Activated T-cell treated with anti-CD3 and anti-CD28 coated beads, Interleukin-2, amount 50 U/mL, for 48 hours (primary cell): ENCODE measurements around the gene HES7.

ENCODE experiments used
- DNase-seq, 2 experiments: peaks; one replicate each; pipeline ENCODE4 v3.0.0-alpha.2; 2020

HES7 gene

DNA sequence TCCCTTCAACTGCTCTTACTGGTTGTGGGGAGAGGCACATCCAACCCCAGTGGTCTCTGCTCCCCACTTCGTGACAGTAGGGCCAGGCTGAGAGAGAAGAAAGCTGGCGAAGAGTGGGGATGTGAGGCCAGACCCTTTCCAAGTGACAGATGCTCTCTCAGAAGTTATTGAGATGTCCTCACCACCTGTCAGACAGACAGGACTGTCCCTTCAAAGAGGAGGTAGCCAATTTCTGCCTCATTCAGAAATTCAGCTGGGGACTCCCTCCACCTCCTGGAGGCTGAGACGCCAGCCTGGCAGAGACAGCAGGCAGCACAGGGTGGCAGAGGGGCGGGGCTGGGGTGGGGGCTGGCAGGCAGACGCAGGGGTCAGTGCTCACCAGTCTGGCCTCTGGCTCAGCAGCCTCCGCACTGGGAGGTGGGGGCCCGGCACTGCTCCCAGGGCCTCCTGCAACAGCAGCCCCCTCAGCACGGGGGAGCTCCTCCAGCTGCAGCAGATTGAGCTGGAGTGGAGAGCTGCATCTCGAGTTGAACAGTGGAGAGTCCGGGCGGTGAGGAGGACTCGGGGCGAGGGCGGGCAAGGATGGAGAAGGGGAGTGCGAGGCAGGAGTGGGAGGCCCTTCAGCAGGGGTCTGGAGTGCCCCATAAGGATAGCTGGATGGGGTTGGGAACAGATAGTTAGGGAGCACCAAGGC is 19.1 kb upstream of the HES7 start:
- DNase-seq, result no peak

DNA sequence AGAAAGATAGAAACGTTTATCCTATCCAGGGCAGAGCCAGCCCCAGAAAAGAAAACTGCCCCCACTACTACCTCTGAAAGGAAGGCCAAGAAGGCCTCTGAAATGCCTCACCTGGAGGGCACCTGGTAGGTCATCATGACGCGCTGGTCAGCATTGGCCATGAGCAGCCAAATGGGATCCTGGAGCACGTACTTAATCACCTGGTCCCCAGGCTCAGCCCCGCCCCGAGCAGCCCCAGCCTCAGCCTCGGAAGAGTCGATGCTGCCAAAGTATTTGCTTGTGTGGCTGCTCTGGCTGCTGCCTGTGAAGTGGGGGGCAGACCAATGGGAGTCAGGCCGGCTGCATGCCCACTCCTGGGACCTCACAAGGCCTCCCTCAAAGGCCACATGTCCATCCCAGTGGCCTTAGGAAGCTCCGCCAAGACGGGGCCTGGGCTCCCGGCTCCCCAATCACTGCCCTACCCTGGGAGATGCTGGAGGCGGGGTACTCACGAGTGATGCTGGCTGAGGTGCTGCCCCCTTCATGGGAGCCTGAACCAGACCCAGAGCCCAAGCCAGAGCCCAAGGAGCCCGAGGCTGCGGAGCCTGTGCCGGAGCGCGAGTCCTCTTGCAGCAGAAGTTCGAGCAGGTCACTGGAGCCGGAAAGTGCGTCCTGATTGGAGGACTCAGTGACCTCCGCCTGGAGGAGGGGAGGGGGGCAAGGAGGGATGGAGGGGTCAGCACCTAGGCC is 18.4 kb upstream of the HES7 start:
- DNase-seq, result no peak

DNA sequence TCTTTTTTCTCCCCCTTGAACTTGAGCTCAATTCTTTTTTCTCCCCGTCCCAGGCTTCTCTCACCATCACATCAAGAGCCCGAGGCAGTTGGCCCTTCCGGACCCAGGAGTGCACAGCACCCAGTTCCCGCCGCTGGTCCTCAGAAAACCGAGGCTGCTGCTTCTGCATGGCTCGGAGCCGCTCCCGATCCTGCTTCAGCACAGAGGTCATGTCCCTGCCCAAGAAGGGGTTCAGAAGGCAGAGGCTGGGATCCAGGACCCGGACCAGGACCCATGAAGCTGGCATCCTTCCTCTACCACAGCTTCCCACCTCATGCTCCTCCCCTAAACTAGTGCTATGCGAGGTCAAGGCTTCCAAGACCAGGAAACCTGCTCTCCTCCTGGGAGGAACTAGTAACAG is 17.8 kb upstream of the HES7 start:
- no peak for DNase-seq

DNA sequence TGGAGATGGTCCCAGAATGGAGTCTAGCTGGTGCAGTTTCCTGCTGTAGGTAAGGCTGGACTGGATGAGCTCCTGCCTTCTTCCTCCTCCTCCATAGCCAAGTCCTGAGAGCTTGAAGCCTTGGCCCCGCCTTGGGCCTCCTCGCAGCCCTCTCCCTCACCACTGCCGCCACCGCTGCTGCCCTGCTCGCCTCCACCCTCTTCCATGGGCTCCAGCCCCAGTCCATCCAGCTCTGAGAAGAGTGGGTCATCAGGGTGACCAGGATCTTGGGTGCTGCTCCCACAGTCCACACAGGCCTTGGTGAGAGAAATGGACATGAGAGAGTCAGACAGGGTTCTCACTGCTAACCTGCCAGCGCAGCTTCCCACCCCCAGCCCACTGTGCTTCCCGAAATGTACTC is 17.1 kb upstream of the HES7 start:
- no peak for DNase-seq

DNA sequence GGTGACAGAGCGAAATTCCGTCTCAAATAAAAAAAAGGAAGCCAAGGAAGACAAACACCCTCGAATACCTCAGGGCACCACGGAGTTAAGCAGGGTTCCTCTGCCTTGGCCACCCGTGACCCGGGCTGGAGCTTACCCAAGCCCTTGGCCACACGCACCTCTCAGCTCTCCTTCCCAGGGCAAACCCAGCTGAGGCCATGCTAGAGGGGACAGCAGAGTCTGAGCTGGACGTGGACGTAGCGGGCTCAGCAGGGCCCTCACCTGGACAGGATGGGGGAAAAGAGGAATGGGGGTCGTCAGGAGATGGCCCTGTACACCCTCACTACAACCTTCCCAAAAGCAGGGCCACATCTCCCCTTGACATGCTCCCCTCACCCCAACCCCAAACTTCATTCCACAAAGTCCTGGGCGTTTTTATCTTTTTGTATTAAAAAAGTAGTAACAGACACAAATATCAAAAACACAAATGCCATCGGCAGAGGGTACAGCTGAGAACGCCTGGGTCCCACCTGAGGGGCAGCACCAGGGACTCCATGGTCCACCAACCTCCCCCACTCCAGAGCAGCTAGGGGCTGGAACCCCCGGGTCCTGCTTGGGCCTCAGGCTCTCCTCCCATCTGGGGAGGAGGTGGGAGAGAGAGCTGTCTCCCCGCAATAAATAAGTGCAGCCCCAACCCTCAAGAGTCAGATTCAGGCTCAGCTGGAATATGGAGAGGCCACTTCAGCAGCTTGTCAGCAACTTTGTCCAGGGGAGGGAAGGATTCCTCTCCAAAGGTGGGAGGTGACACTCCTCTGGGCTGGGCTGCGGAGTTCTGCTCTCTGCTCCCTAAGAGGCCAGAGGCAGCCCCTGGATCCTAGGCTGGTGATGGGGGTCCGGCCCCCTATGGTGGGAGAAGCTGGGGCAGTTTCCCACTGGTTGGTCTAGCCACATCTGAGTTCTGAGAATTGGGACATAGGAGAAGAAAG is 16.4 kb upstream of the HES7 start:
- no peak for DNase-seq

DNA sequence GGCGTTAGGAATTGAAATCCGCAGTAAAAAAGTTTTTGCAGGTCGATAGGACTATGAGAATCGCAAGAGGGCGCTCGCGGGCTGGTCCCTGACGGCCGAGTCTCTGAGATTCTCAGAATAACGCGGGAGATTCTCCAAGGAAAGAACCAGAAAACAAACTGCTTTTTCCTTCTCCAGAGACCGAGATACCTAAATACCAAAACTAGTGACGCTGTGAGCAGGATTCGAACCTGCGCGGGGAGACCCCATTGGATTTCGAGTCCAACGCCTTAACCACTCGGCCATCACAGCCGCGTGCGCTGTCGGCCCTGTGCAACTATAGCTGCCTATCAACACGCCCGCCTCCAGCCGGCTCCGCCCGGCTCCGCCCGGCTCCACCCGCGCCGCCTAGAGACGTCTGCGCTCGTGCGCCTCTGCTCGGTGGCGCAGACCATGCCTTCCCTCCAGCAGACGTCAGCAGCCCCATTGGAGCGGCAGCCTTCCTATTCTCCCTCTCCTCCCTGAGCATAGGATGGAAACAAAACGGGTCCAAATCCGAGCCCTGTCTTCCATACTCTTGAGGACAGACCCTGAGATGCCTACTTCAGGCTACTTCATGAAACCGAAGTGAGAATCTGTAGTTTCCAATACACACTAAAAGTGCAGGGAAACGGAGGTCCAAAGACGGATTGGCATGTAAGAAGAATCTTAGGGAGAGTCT is 14.9 kb upstream of the HES7 start:
- DNase-seq, result peak; percentile 99

DNA sequence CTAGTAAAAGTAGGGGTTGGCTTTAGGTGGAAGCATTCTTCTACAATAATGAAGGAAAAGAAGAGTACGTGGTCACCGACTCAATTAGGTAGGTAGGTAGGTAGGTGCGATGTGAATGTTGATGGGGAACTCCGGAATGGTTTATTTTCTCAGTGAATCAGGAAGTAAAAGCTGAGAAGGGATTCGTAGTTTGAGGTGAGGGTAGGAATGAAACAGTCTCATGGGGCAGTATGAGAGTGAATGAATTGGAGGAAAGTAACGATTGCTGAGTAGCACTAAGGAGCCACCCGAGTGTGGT is 14.4 kb upstream of the HES7 start:
- DNase-seq, result no peak

DNA sequence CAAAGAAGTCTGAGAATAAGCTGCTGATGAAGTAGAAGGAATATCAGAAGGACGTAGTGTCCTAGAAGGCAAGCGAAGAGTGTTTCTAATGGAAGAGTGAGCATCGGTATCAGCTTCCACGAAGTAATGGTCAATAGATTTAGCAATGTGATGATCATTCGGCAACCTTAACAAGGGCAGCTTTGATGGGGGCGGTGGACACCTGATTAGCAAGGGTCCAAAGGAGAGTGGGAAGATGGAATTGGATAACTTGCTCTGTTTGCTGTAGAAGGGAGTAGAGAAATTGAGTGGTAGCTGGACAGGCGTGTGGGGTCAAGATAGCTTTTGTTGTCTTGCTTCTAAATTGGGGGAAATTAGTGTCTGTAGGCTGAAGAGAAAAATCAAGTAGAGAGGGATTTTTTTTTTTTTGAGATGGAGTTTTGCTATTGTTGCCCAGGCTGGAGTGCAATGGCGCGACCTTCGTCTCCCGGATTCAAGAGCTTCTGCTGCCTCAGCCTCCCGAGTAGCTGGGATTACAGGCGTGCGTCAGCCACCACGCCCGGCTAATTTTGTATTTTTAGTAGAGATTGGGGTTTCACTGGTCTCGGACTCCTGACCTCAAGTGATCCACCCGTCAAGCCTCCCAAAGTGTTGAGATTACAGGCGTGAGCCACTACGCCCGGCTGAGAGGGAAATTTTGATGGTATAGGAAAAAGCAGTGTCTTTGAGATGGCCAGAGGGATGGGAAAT is 13.9 kb upstream of the HES7 start:
- DNase-seq, result peak in 1 of 2 experiments; percentile 31

DNA sequence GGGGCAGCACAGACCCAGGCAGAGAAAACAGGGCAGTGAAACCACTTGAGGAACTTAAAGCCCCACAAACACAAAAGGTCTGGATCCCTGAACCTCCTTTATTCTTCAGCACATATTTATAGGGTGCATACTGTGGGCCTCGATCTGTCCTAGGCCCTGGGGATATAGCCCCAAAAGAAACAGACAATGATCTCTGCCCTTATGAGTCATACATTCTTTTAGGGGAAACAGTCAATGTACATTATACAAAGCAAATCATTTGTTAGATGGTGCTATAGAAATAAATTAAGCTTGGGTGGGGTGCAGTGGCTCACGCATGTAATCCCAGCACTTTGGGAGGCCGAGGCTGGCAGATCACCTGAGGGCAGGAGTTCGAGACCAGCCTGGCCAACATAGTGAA is 10.0 kb upstream of the HES7 start:
- no peak for DNase-seq

DNA sequence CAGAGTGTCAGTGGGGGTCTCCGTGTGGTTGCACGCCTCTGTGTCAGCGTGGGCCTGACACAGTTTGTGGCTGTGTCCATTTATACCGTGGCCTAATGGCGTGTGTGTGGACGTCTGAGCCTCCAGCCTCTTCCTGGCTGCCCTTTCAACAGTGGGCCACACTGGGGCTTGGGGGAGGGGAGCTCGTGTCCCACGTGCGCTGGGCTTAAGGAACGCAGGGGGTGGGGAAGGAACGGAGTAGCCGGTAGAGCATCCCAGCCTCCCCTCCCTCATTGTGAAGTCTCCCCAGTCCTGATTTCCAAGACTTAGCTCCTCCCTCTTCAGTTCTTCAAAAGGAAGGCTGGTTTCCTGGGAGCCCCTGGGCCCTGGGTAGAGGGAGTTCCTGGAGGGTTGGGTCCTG is 9.5 kb upstream of the HES7 start:
- no peak for DNase-seq

DNA sequence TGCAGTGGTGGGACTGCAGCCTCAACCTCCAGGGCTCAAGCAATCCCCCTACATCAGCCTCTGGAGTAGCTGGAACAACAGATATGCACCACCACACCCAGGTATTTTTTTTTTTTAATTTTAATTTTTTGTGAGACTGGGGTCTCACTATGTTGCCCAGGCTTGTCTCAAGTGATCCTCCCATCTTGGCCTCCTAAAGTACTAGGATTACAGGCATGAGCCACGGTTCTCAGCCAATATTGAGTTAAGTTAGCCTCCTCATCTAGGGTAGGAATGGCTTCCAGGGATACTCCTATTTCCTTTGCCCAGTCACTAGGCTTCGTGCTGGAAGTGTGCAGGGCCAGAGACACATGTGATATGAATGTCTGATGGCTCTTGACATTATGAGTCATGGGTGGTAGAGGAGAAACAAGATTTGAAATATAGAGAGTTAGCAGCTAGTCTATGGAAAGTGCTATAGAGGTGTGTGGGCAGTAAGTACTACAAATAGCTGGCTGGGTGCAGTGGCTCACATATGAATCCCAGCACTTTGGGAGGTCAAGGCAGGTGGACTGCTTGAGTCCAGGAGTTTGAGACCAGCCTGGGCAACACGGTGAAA is 8.0 kb upstream of the HES7 start:
- DNase-seq, result no peak

DNA sequence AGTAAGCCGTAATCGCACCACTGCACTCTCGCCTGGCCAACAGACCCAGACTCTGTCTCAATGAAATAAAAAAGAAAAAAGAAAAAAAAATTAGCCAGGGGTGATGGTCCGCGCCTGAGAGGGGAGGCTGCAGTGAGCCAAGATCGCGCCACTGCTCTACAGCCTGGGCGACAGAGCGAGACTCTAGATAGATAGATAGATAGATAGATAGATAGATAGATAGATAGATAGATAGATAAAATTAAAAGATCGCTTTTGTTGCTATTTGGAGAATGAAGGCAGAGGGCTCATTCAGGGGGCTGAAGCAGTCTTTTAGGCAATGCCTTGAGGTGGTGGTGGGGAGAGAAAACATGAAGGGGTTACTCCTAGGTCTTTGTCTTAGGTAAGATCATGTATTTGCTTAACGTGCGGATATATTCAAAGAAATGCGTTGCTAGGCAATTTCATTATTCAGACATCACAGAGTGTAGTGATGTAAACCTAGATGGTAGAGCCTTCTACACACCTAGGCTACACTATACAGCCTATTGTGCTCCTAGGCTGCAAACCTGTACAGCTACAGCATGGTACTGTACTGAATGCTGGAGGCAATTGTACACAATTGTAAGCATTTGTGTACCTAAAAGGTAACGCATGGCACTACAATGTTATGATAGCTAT is 4.3 kb upstream of the HES7 start:
- DNase-seq, result no peak

DNA sequence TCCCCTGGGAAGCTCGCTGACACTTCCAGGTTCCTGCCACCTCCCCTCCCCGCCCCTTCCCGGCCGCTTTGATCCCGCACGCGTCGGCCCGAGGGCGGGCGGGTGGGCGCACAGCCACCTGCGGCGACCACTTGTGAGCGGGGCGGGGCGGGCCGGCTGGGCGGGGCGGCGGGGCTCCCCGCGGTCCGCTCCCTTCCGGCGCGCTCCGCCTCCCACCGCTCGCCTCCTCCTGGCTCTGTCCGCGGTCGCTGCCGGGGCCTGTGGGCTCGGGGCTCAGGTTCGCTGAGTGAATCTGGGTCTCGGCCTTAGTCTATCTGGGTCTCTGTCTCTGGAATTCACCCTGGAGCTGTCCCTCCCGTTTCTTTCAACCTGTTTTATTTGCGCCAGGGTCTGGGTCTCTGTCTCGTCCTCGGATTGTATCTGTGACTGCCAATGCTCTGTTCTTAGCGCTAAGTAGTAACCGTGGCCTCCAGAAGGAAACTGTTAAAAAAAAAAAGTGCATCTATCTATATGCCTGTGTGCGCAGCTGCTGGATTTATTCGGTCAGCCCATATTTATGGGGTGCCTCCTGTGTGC is 2.7 kb upstream of the HES7 start:
- peak; percentile 75 to 77 for DNase-seq

DNA sequence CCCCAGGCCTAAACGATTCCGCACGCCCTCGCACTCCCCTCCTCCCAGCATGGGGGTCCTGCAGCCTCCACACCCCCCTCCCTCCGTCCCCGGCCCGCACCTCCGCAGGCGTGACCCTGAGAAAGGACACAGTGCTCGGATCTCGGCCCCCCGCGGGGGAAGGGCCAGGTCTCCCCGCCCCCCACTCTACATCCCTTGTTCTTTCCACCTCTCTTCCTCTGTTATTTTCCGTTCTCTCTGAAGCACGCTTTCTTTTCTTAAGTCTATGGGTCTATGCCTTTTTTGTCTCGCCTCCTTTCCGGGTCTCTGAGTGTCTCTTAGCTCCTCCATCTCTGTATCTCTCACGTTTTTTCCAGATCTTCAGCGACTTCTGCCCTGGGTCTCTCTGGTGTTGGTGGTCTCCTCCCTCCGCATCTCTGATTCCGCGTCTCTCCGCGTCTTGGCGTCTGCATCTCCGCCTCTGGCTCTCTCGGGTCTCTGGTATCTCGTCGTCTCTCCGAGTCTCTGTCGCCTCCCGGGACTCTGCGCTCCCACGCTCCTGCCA is 2.1 kb upstream of the HES7 start:
- peak; percentile 72 for DNase-seq

DNA sequence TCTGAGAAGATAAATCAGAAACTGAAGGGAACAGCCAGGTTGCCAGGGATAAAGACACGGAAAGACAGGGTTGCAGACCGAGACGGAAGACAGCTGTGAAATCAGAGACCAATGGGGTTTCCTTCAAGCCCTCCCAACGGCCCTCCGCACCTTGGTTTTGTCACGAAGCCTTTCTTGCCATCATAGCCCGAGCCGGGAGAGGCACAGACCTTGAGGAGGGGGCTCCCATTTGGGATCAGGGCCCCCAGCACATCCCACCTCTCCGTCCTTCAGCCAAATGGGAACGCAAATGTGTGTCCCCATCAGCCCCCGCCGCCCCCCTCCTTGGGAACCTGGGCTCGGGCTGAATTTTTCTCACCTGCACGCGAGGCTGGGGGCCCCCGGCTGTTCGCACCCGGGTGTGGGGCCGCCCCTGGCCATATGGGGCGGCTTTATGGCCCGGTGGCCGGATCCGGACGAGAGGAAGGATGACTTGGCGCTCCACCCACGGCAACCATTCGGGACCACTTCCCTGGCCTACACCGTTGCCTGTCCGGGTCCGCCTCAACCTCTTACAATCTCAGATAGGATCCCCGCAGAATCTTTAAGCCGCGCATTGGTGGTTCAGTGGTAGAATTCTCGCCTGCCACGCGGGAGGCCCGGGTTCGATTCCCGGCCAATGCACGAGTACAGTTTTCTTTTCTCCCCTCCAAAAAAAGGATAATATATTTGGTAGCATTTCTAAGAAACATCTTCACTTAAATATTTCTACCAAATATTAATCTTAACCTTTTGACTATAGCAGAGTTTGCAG is 1.4 kb upstream of the HES7 start:
- DNase-seq, result peak; percentile 97 to 98

DNA sequence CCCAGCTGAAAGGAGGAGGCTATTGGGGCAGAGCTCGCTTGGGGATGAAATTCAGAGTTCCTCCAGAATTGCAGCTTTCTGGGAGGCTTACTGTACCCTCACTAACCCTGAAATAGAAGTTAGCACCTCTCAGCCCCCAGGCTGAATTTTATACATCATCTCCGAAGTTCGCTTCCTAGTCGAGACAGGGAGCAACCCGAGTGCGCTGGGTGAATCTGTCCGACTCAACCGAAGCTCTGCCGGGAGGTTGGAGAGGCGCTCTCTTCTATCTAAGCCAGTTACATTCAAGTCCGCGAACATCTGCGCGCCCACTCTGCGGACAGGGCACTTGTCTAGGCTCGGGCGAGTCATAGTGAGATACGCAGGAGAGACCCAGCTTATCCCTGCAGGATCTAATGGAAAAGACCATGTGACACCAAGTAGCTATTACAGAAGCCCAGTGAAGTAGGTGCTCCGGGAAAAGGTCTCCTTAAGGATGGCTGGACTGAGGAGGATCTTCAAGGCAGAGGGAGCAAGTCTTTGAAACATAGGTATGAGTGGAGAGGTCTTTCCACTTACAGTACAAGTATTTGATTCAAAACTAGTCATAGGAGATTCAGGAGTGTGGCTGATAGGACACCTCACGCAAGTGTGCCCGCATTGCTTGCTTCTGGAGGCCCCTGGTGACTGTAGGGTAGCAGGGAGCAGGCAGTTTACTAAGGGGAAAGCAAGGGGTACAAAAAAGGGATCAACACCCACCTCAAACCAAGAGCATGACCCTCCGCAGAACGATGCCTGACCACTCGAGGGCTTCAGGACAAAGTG is 646 bp upstream of the HES7 start:
- peak; percentile 58 to 60 for DNase-seq

DNA sequence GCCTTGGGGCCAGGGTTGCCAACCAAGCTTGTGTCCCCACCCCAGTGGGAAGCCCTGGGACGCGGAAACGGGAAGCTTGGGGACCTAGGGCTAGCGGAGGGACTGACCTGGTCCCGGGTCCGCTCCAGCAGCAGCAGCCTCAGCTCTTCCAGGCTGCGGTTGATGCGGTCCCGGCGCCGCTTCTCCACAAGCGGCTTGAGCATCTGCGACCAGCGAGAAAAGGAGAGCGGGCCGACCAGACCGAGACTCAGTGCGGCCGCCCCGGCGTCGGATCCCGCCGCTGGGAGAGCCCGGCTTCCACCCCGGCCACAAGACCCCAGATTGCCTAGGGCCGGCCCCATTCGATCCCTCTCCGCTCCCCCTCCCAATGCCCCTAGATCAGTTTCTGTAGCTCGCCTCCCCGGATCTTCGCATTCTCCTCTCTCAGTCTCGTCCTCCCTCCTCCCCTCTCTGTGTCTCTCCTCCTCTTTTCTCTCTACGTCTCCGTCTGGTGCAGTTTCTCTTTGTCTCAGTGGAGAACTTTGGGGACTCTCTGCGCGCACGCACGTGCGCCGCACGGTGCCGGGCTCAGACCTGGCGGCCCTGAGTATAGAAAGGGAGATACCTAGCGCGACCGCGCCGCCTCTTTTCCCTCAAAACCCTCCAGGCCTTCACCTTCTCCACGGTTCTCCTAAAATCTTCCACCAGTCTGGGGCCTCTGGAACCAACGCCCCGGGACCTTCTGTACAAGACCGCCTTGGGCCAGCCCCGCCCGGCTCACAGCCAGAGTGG is 797 bp downstream of the HES7 start:
- DNase-seq, result peak; percentile 74

DNA sequence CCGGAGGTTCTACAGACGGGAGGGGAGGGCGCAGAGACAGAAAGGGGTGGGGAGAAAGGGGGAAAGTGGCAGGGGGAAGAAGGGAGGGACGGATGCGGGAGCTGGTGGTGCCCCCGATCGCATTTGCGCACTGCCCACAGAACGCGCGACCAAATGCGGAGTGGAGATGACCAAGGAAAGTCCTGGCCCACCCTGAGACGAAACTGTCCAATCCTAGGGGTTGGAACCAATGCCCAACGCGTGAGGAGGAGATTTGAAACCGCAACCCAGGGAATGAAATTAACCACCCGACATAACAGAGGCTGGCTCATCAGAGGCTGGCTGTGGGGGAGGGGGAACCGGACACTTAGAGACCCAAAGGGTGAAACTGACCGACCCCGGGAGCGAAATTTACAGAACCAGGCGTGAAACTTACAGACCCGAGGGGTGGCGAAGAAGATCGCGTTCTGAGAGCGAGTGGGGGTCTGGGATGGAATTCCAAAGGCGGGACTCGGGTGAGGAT is 1.4 kb downstream of the HES7 start:
- DNase-seq, result peak; percentile 52 to 54
